ENCODE data around the gene THEMIS2.

GRCh38 chr1:27873671-27874384 lies 1.5 kb downstream of the THEMIS2 start:
- TF ChIP-seq CTCF (IDR thresholded peaks at IDR 0.05) (no peak), POLR2A (IDR thresholded peaks at IDR 0.05) (no peak)
